Measurements from ENCODE around the gene OGDHL.

DNA sequence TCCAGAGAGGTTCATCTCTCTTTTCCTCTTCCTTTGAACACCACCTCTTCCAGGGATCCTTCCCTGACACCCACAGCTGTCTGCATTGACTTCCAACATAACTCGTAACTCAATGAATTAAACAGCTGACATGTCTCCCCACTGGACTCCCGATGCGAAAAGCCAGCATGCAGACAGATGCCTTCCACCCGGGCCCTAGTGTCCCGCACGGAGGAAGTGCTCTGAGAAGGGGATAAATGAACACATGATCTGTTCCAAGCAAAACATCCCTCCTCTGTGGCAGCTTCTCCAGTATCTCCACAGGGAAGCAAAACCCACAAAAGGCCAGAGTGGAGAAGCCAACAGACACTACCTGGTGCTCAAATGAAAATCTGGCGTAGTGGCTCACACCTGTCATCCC, 28.3 kb downstream of the OGDHL start:
- TF ChIP-seq CTCF (conservative IDR thresholded peaks at IDR 0.05; ENCODE audit: low read depth, low read length): no peak
- no peak for TF ChIP-seq EZH2phosphoT487 (IDR thresholded peaks at IDR 0.05; ENCODE audit: borderline replicate concordance, low read length)
